Activated CD8-positive, alpha-beta memory T cell treated with anti-CD3 and anti-CD28 coated beads for 4 hours (primary cell): ENCODE data around the gene VGF.
"Not testable (repeated sequence)": the region's sequence is repeated elsewhere in the genome, so short reads cannot be mapped to it uniquely, and the experiment has no call there.

ENCODE experiments used
- DNase-seq, 2 donors: peaks; one replicate each; pipeline ENCODE4 v3.0.0-alpha.2; 2020; ENCODE audit warnings: low read depth in 2 of 2

VGF gene

GRCh38 chr7:101134399-101134980 lies 30.9 kb downstream of the VGF start:
- no peak for DNase-seq

- DNase-seq, result no peak
These were observed 31.6 kb downstream of the VGF start for GRCh38 chr7:101133621-101134398.

GRCh38 chr7:101132626-101133600 lies 32.5 kb downstream of the VGF start:
- not testable (repeated sequence) for DNase-seq

GRCh38 chr7:101129603-101130117 lies 35.7 kb downstream of the VGF start:
- DNase-seq, result no peak

- DNase-seq, result no peak
These were observed 37.1 kb downstream of the VGF start for GRCh38 chr7:101128040-101128834.

- no peak for DNase-seq
These were observed 37.8 kb downstream of the VGF start for GRCh38 chr7:101127460-101128039.

- DNase-seq, result peak; percentile 13 to 31
These were observed 38.5 kb downstream of the VGF start, which contains the start of gene SERPINE1 for GRCh38 chr7:101126651-101127459. SERPINE1 (plus strand) TSS chr7:101127104; CDS start chr7:101128394, 1,290 bp downstream.

- DNase-seq, result no peak
These were observed 39.2 kb downstream of the VGF start for GRCh38 chr7:101125989-101126650.

- DNase-seq, result no peak
These were observed 40.9 kb downstream of the VGF start for GRCh38 chr7:101124376-101125056.

GRCh38 chr7:101123703-101124068 lies 41.7 kb downstream of the VGF start:
- no peak for DNase-seq

- DNase-seq, result no peak
These were observed 42.3 kb downstream of the VGF start for GRCh38 chr7:101122933-101123702.

GRCh38 chr7:101121991-101122932 lies 43.1 kb downstream of the VGF start:
- DNase-seq, result no peak

- DNase-seq, result not testable (repeated sequence)
These were observed 43.8 kb downstream of the VGF start for GRCh38 chr7:101121631-101121990.

GRCh38 chr7:101120315-101120714 lies 45.1 kb downstream of the VGF start:
- no peak for DNase-seq

GRCh38 chr7:101119876-101120275 lies 45.5 kb downstream of the VGF start:
- DNase-seq, result no peak

GRCh38 chr7:101118856-101119255 lies 46.5 kb downstream of the VGF start:
- no peak for DNase-seq

- DNase-seq, result no peak
These were observed 48.5 kb downstream of the VGF start for GRCh38 chr7:101116898-101117297.
